RPMI7951 (cell line): ENCODE results near the gene MALT1. TPM values are rescaled to one million over a fixed set of nuclear protein-coding genes. Genes with fewer than 3 reads are reported as not detected.
A peak's percentile ranks its signal among the peaks of the same experiment; 100 is the strongest.
"Not testable (repeated sequence)": the region's sequence is repeated elsewhere in the genome, so short reads cannot be mapped to it uniquely, and the experiment has no call there.

Experiments used
- DNase-seq: peaks from one replicate; pipeline ENCODE4 v3.0.0-alpha.2; 2012; ENCODE audit warnings: low read depth
- total RNA-seq: library from RNA; depleted of rRNA; stranded (reverse); fragments of >200 nt; shearing (Covaris generic); gene quantifications from 2 replicates; pipeline ENCODE4 v1.2.3, GENCODE V29; 2014; rRNA removed

The MALT1 gene, protein sequence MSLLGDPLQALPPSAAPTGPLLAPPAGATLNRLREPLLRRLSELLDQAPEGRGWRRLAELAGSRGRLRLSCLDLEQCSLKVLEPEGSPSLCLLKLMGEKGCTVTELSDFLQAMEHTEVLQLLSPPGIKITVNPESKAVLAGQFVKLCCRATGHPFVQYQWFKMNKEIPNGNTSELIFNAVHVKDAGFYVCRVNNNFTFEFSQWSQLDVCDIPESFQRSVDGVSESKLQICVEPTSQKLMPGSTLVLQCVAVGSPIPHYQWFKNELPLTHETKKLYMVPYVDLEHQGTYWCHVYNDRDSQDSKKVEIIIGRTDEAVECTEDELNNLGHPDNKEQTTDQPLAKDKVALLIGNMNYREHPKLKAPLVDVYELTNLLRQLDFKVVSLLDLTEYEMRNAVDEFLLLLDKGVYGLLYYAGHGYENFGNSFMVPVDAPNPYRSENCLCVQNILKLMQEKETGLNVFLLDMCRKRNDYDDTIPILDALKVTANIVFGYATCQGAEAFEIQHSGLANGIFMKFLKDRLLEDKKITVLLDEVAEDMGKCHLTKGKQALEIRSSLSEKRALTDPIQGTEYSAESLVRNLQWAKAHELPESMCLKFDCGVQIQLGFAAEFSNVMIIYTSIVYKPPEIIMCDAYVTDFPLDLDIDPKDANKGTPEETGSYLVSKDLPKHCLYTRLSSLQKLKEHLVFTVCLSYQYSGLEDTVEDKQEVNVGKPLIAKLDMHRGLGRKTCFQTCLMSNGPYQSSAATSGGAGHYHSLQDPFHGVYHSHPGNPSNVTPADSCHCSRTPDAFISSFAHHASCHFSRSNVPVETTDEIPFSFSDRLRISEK
- 35.8 and 45.7 TPM in 2 replicates for total RNA-seq

DNA sequence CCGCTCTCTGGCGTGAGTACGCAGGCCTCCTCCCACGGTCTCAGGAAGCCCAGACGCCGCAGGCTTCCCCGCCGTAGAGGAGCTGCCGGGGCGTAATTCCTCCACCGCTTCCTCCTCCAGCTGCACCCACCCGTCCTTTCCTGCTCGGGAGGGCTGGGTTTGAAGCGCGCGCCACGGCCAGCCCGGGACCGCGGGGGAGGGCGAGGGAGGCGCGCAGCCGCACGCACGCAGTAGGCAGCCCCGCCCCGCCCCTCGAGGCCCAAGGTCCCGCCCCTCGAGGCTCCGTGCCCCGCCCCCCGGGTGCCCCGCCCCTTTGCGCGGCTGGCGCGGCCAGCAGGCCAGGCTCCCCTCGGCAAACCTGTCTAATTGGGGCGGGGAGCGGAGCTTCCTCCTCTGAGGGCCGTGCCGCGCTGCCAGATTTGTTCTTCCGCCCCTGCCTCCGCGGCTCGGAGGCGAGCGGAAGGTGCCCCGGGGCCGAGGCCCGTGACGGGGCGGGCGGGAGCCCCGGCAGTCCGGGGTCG is at the start of gene MALT1:
TSS of gene MALT1 (plus strand) at position 355 of the 521 bp plus-strand sequence. CDS start 179 bp downstream, outside the sequence.
- DNase-seq: peak; percentile 93

DNA sequence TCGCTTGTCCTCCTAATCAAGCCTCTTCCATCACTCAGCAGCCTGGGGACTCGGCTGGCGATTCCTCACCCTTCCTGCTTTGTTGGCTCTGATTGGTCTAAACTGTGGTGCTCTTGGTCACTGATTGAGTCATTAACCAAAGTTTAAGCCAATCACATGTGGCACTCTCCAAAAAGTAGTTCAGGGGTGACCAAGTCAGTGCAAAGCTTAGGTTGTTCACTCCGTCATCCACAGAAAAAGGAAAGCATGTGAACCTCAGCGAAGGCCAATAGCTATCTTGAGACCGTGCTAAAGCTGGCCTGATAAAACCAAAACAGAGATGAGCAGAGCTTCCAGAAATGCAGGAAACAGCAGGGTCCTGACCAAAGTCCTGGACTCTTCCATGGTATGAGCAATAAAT is 47.3 kb upstream of the MALT1 start:
- DNase-seq: no peak

DNA sequence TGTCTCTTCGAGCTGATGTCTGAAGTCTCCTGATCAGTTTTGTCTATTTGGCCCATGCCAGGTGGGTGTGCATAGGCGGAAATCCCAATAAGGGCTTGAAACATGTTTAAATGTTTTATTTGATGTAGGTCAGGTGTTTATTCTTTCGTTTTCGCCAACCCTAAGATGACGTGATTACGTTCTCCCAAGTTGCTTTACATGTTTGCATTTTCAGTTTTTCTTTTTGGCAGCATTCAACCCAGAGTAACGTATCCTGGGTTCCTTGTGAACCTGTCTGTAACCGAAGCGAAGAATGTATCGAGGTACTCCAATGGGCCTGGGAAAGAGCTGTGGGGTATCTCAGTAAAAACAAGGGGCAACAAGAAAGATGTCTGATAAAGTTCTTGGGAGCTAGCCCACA is 45.4 kb upstream of the MALT1 start:
- DNase-seq: no peak

DNA sequence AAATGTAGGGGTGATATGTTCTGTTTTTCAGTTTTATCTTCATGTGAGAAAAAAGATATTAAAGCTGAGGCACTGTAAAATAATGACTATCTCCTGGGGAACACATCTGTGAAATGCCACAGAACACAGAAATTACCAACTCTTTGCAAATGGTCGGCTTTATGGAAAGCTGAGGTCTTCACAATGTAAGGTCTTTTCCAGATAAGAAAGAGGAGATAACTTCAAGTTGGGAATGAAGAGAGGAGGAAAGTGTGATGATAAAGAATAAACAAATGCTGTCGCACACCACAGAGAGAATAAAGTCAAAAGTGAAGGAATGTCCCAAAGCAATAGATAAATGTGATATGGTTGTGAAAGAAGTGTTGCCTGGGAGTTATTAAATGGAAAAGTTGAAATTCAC is 41.2 kb upstream of the MALT1 start:
- no peak for DNase-seq

DNA sequence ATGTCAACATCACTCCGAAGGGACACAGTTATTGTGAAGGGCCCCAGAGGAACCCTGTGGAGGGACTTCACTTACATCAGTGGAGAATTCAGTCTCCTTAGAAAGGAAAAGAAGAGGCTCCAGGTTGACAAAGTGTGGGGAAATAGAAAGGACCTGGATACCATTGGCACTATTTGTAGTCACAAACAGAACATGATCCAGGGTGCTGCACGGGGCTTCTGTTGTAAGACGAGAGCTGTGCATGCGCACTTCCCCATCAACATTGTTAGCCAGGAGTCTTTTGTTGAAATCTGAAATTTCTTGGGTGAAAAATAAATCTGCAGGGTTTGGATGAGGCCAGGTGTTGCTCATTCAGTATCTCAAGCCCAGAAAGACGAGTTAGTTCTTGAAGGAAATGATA is 40.0 kb upstream of the MALT1 start:
- DNase-seq: no peak

DNA sequence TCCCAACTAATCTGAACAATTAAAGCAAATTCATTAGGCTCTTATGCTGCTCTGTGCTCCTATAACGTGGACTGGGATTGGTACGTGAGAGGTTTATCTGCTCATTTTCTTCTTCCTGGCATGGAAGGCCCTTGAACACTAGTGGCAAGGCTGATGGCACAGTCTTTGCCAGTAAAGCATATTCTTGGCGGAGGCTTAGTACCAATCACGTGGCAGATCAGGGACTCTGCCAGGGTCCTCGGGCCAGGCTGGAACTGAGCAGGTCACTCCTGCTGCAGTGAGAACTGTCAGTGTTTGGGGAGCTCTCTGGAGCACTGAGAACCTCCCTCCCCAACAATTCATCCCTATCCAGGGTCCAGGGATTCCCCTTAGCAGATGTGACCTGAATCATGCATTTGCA is 38.7 kb upstream of the MALT1 start:
- DNase-seq: no peak

DNA sequence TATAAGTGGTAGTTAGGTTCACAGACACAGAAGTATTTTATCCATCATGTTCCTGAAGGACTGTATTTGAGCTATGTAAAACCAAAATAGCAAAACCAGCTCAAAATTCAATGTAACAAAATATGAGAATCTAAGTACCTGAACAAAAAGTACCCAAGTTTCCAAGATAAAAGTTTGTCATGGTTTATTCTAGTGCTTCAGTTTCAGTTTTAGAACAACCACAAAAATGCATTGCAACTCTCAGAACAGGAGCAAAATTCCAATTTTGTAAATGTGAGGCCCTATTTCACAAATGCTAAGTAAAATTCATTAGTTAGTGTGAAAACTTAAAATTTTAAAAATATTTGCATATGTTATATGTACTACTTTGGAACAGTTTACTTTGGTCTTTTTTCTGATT is 37.4 kb upstream of the MALT1 start:
- no peak for DNase-seq

DNA sequence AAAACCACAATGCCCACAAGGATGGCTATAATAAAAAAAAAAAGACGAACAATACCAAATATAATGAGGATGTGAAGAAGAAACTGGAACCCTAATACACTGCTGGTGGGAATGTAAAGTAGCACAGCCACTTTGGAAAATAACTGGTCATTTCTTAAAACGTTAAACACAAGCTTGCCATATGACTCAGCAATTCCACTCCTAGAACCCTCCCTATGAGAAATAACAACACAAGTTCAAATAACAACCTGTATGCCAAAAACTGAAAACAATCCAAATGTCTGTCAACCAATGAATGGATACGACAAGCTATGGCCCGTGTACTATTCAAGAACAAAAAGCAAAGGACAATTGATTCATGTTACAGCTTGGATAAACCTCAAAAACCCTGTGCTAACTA is 35.4 kb upstream of the MALT1 start:
- peak; percentile 73 for DNase-seq

DNA sequence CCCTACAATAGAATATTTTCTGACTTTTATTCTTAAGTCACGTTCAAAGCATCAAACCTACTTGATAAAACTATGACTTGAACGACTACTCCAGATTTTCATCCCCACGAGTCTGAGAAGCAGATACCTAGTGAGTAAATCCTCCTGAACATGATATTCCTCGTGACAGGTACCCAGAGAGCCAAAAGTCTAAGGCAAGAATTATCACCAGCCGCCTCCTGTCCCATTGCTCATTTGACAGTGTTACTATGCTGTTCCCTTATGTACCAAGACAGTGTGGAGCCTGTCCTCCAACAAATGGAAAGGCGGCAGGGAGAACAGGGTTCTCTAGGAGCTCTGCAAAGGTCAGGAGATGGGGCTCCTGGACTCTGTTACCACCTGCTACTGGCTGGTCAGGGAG is 34.1 kb upstream of the MALT1 start:
- DNase-seq: no peak

DNA sequence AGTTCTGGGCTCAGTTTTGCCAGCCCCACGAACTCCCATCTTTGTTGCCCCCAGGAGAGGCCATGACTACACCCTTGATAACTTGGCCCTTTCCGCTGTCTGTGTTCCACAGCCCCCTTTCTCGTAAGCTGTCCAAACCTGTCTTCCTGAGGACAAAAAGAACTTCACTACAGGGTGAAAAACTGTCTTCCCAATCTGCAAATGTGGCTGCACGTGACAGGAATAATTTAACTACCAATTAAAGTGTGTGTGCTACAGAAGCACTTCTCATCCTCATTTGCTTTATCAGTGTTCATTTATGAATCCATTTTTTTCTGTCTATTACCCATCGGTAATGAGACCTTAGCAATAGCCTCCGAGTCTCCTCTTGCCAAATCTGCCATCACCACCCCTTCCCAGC is 33.3 kb upstream of the MALT1 start:
- no peak for DNase-seq

DNA sequence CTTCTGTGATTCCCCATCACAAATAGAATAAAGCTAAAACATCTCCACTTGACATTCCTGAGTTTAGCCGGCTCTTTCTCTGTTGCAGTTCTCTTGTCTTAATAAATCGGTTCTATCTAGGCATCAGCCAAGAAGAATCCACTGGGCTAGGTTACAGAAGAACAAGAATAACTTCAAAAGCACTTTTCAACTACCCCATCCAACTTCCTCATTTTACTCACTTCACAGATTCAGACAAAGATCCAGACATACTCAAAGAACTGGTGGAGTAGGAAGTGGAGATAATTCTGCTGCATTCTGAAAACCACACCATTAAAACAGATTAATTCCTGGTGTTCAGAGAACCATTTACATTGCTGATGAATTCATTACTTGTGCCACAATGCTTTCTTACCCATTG is 32.8 kb upstream of the MALT1 start:
- DNase-seq: no peak

DNA sequence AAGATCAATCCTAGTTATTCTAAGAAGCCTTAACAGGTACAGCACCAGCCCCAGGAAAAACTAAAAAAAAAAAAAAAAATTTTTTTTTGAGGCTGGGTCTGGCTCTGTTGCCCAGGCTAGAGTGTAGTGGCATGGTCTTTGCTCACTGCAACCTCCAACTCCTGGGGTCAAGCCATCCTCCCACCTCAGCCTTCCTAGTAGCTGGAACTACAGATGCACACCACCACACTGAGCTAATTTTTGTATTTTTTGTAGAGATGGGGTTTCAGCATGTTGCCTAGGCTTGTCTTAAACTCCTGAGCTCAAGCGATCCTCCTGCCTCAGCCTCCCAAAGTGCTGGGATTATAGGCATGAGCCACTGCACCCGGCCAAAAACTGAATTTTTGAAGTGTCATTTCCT is 32.0 kb upstream of the MALT1 start:
- no peak for DNase-seq

DNA sequence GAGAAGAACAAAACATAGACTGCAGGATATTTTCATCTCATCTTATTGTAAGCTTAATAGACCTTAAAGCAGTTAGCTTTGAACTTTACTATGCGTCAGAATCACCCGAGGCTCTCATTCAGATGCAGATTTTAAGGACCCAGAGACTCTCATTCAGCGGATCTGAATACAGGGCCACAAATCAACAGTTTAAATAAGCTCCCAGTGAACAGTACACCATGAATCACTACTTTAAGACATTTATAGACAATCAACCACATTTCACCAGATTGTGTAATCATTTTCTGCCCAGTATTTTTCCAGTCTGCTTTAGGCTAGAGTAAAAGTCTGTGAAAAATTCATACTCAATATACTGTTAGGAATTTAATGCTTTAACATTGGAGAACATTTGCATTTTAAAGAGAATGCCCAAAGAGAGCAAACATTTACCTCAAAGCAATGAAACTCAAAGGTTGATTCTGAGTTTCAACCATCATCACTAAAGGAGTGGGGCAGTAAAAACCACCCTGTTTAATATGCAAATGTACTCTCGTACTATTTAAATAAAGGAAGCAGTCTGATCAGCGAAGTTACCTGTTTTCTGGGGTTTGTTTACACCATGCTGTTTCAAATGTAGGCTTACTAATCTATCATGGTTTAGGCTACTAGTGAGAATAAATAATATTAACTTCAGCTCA is 31.4 kb upstream of the MALT1 start:
- DNase-seq: peak; percentile 88

DNA sequence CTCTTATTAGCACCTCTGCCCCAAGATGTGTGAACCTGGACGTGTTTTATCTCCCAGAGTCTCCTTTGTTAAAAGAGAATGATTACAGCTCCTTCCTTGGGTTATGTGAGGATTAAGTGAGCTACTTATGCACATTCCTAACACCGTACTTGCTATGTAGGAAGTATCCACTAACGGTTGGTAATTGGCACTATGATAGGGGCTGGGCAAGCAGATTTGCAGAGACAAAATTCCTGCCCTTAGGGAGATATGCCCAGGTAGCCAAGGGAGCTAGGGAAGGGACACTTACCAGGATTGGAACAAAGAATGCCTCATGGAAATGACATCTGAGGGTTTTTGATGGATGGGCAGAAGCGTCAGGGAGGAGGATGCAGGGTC is 30.8 kb upstream of the MALT1 start:
- peak; percentile 18 for DNase-seq

DNA sequence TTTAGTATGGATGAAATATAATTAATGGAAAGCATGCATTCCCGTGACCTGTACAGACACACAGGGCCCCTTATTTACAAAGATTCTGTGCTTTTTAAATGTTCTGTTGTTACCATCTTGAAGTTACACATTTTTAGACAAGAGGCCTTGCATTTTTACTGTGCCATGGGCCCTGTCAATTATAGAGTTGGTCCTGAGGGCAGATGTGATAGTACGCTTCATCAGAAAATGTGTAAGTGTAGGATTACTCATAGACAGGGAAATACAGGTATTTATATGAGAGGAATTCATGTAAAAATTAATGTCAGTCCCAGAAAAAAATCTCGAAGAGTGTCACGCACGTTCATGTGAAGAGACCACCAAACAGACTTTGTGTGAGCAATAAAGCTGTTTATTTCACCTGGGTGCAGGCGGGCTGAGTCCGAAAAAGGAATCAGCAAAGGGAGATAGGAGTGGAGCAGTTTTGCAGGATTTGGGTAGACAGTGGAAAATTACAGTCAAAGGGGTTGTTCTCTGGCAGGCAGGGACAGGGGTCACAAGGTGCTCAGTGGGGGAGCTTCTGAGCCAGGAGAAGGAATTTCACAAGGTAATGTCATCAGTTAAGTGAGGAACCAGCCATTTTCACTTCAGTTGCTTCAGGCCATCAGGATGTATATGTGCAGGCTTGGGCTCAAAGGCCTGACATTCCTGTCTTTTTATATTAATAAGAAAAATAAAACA is 30.2 kb upstream of the MALT1 start:
- DNase-seq: no peak

DNA sequence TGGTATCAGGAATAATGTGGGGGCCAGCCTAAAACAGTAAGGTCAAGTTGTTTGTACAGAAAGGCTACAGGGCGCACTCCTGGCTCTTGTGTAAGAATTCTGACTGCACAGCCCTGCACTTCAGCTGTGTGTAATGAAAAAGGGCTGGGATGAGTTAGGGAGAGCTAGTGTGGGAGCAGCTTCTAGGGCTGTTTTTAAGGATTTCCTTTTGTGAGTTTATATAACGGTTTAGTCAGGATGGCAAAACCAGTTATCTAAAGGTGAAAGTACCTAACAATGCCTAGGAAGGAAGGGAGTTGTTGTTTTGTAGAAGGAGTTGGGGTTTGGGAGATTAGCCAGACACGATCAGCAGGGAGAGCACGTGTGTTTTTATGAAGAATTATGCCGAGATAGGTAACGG is 27.7 kb upstream of the MALT1 start:
- not testable (repeated sequence) for DNase-seq

DNA sequence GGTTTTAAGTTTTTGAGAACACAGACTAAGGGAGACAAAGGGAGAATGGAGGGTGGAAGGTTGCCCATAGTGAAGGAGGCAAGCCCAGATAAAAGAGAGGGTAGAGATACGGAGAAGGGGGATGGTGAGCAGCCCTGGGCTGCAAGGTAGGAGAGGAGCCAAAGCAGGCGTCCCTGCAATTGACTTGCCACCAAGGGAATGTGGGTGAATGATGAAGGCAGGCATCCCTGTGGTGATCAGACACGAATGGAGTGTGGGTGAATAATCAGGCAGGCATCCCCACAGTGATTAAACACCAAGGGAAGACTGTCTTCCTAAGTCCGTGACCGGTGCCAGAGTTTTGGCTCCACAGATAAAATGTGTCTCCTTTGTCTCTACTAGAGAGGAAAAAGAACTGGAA is 25.9 kb upstream of the MALT1 start:
- peak; percentile 70 for DNase-seq

DNA sequence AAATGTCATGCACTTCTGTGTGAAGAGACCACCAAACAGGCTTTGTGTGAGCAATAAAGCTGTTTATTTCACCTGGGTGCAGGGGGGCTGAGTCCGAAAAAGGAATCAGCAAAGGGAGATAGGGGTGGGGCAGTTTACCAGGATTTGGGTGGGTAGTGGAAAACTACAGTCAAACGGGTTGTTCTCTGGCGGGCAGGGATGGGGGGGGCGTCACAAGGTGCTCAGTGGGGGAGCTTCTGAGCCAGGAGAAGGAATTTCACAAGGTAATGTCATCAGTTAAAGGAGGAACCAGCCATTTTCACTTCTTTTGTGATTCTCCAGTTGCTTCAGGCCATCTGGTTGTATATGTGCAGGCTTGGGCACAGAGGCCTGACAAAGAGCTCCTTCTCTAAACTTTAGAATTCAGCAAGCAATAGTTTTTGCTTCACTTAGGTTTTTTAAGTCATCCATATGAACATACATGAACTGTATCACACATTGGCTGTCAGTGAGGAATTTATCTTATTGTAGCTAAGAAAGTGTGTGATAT is 24.9 kb upstream of the MALT1 start:
- no peak for DNase-seq

DNA sequence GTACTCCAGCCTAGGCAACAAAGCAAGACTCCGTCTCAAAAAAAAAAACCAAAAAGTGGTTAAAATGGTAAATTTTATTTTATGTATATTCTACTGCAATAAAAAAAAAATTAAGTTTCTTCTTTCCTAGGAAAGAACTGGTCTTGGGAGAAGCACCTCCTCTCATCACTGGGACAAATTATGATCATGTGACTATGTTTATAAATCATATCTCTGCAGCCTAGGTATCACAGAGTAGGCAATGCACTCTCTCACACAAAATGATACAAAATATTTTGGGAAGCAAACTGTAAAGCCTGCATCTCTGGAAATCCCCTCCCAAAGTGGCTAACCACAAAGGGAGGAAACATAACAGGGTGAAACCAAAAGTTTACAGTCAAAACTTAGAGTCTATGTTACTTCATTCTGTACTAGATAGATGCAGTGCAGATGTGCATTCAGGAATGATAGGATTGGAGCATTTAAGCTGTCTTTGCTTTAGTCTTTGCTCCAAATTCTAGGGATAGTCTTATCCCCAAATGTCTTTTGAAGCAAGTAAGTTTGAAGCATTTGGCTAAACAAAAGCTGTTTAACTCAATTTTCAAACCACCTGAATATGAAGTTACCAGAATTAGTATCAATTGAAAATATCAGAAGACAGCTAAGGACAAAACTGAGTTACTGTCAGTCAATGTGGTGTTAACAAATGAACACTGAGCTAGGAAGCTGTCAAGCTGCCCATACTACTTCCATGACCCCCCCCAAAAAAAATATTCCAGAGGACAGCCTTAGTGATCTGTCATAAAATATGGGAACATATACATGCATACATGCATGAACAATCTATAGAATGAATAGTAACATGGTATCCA is 21.1 kb upstream of the MALT1 start:
- DNase-seq: peak; percentile 69

DNA sequence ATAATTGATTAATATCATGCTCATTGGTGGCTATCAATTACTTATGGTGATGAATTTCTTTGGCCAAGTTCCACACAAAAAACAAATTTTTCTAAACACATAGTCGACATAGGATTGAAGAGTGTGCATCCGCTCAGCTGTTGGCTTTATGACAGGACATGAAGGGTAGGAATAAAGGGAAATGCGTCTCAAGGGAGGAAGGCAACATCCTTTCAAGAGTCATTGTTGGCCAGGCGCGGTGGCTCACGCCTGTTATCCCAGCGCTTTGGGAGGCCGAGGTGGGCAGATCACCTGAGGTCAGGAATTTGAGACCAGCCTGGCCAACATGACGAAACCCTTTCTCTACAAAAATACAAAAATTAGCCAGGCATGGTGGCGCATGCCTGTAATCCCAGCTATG is 20.4 kb upstream of the MALT1 start:
- not testable (repeated sequence) for DNase-seq
